T-helper 2 cell treated with Interferon-gamma antibody and Interleukin-4, amounts not matched to agents 100 ng/mL and 5 ng/mL, for 36 hours (primary cell): Measurements from ENCODE around the gene GNA12. TPM values are rescaled to one million over a fixed set of nuclear protein-coding genes. Genes with fewer than 3 reads are reported as not detected.
"Not testable (repeated sequence)": the region's sequence is repeated elsewhere in the genome, so short reads cannot be mapped to it uniquely, and the experiment has no call there.

ENCODE experiments used
- intact Hi-C: fragments of 100-400 bp; cut with micrococcal nuclease; formaldehyde crosslinking; loops from one replicate; pipeline ENCODE4 v1.15.1; 2023
- total RNA-seq: library from RNA; stranded (reverse); gene quantifications from 2 replicates; pipeline ENCODE4 v1.2.3, GENCODE V29; 2022

Gene GNA12
- total RNA-seq, 1 donor from 2014 or later = 24.1 TPM

DNA sequence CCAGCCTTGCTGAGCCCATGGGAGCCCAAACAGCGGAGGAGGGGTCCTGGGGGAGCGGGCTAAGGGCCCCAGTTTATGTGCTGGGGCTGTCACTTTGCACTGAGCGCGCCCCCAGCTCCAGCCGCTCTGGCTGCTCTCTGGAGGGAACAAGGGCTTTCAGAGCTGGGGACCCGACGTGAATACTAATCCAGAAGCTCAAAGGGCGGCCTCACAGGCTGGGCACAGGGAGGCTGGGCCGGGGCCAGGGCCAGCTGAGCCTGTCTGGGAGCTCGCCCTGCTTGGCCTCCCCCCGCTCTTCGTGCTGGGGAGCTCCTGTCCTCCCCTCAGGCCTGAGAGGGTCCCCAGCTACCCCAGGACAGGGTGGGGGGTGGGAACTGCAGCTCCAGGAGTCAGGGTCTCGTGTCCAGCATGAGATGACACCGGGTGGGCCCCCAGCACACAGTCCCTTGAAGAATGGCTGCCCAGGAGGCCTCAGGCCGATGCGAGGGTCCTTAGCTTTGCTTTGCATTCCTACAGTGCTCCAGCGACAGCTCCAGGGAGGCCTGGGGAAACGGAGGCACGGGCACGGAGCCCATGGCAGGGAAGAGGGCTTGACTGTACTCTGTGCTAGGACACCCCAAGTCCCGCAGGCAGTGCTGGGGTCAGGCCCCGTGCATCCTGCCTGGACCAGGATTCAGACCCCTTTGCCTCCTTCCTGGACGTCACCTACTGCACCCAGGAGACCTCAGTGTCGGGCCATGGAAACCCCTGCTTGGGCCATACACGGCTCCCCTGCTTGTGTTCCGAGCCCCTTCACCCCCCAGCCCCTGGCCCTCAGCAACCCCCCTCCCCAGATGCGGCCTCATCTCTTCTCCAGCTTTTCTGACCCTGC is 161.9 kb downstream of the GNA12 start:
- intact Hi-C loops = loop anchor here (1.0 kb wide), 1 partner anchor 205 kb away; no protein-coding TSS in a partner anchor

DNA sequence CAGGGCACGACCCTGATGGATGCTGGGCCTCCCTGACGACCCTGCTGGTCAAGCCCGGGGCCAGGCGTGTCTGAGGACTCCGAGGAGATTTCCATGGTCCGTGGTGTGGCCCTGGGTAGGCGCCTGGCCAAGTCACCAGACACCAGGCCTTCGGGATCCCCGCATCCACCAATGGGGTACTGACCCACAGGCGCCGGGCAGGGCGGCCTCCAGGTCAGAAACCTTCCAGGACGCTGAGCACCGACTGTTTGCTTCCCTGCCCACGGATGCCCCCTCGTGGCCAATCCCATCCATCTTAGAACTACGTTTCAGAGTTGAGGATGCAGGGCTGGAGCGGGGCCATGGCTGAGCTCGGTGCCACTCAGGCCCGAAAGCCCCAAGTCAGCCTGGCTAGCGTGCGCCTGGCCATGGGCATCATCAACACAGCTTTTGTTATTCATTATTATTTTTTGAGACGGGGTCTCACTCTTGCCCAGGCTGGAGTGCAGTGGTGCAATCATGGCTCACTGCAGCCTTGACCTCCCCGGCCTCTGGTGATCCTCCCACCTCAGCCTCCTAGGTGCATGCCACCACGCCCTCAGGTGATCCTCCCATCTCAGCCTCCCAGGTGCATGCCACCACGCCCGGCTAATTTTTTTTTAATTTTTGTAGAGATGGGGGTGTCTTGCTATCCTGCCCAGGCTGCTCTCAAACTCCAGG is 163.2 kb downstream of the GNA12 start:
- intact Hi-C loops = loop anchor here (1.0 kb wide), 1 partner anchor 204 kb away; no protein-coding TSS in a partner anchor

DNA sequence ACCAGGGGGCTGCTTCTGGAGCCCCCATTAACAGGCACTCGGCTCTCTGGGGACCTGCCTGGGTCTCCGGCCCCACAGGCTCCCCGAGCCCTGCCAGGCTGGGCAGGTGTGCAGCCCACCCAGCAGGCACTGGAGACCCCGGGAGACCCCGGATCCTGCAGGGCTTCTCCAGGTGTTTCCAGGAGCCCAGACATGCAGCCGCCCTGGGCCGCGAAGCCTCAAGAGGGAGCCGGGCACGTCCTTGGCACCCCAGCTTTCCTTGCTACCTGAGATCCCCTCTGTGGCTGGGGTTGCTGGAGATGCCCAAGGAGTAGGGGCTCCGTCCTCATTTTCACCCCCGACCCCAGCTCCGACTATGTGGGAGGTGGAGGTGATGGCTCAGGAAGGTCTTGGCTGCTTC is 163.9 kb downstream of the GNA12 start:
- intact Hi-C loops = no loop called here

DNA sequence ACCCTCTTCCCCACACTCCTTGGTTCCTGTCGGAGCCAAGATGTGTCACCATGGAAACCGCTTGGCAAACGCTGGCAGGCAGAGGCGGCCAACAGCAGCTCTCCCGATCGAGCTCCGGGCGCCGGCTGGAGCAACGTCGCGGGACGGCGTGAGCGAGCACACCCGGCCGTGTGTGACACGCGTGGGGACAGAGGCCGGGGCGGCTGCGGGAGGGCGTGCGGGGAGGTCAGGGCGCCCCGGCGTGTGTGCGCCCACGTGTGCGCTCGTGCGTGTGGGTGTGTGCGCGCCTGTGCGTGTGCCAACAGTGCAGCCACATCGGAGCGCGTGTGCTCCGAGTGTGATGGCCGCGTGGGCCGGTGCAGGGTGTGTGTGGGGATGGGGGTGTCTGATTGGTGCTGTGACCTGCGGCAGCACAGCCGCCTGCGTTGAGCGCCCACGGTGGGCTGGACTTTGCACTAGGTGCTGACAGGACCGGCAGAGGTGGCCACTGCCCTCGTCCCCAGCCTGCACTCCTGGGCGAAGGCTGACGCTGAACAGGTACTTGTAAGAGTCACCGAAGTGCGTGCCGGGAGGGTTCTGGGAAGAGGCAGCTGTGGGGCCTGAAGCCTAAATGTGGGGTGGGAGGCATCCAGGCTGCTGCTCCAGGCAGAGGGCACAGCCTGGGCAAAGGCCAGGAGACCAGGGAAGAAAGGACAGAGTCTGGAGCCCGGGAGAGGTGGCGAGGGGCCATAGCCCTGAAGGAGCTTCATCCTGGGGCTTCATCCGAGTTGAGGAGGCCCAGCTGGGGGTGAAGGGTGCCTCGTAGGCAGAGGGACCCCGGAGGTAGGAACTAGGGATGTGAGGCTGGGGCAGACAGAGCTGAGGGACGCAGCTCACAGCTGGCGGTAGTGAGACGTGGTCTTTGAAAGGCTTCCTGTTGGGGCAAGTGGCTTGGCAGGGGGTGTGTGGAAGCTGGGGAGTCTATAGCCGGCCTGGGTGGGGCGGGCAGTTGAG is 164.7 kb downstream of the GNA12 start:
- intact Hi-C loops = not testable (repeated sequence)

DNA sequence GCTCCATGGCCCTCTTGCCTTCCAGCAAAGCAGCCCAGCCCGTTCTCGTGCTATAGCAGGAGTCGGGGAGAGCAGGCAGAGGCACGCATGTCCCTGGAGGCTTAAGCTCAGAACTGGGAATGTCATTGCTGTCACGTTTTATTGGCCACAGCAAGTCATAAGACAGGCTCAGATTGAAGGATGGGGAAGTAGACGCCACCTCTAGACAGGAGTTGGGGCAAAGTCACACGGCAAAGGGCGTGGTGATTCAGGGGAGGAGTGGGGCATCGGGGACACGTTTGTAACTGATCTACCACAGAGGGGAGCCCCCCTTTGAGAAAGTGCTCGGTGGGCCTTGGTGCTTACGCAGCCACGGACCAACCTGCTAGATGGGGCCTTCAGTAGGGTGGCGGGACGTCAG is 165.7 kb downstream of the GNA12 start:
- intact Hi-C loops = not testable (repeated sequence)

Other genes with a start within 250 kb of the GNA12 start
- gene TTYH3, start 212.3 kb downstream of the GNA12 start, total RNA-seq = 27.8 and 28.1 TPM in 2 replicates
- 0.11 TPM in 2 replicates for gene AMZ1, start 156.1 kb downstream of the GNA12 start, total RNA-seq
- 104 and 108 TPM in 2 replicates for gene CARD11, start 199.6 kb upstream of the GNA12 start, total RNA-seq